Tibial nerve (tissue), 4 donors: ENCODE results near the gene NXPH1. TPM values are rescaled to one million over a fixed set of nuclear protein-coding genes. Genes with fewer than 3 reads are reported as not detected.

Experiments used
- DNase-seq, 2 donors: peaks; one replicate each; pipeline ENCODE4 v3.0.0-alpha.2; 2019; ENCODE audit warnings: low spot score in 2 of 2
- H3K27ac ChIP-seq, 4 donors: fragments of 200-600 bp; sonication (generic) in 3 of 4; one replicate each; pipeline ENCODE4 v1.5.1; 2017 to 2019; ENCODE audit warnings: mild to moderate bottlenecking in 1 of 4
- H3K27me3 ChIP-seq, 2 donors: fragments of 200-600 bp; sonication (generic) in 1 of 2; one replicate each; pipeline versions ENCODE4 v1.5.1 to v1.6.0; 2017 to 2019
- H3K36me3 ChIP-seq, 3 donors: fragments of 200-600 bp; sonication (generic); one replicate each; pipeline ENCODE4 v1.5.1; 2018 to 2019
- H3K4me1 ChIP-seq, 4 donors: fragments of 200-600 bp; sonication (generic) in 3 of 4; one replicate each; pipeline ENCODE4 v1.5.1; 2017 to 2019
- H3K4me3 ChIP-seq, 4 donors: fragments of 200-600 bp; sonication (generic) in 3 of 4; one replicate each; pipeline ENCODE4 v1.5.1; 2017 to 2019; ENCODE audit warnings: mild to moderate bottlenecking in 1 of 4, moderate library complexity in 1 of 4
- H3K9me3 ChIP-seq, 4 donors: fragments of 200-600 bp; sonication (generic) in 3 of 4; one replicate each; pipeline ENCODE4 v1.5.1; 2017 to 2019
- CTCF ChIP-seq, 5 experiments: fragments of 200-600 bp in 3 of 5; fragments of 450-650 bp in 2 of 5; sonication (generic) in 3 of 5; IDR thresholded peaks; one replicate each; pipeline ENCODE4 v1.5.1; 2016 to 2019; ENCODE audit warnings: antibody characterized with exemption in 5 of 5, mild to moderate bottlenecking in 3 of 5, moderate library complexity in 2 of 5
- EP300 ChIP-seq, 2 donors: sonication (generic); formaldehyde crosslinking; IDR thresholded peaks; one replicate each; pipeline ENCODE4 v1.6.1; 2017; ENCODE audit warnings: antibody characterized with exemption in 2 of 2, mild to moderate bottlenecking in 1 of 2
- POLR2A ChIP-seq, 2 donors: fragments of 450-650 bp; IDR thresholded peaks; one replicate each; pipeline ENCODE4 v1.6.1; 2017; ENCODE audit warnings: antibody characterized with exemption in 2 of 2, mild to moderate bottlenecking in 2 of 2, moderate library complexity in 2 of 2
- WGBS, 2 donors: methylation state at CpG; one replicate each; pipeline ENCODE4 v1.1.5; 2018; 5-methylcytosine and 5-hydroxymethylcytosine counted together
- total RNA-seq, 4 donors: library from RNA; depleted of rRNA; stranded (reverse); fragments of >200 nt; gene quantifications; one replicate each; pipeline ENCODE4 v1.1.0, GENCODE V29; 2016

The NXPH1 gene
- not detected for total RNA-seq

- Histone ChIP-seq H3K4me1 (peaks cover 0 to 39% (median 4%) of the 10 kb centered on the region in 4 donors), H3K27me3 (peaks cover 0 to 78% of the 10 kb centered on the region in 2 donors), H3K36me3 (no peaks in the 10 kb centered on the region), H3K27ac (no peak within 1 kb of the TSS), H3K4me3 (peak within 1 kb of the TSS in 1 of 4 donors; percentile 4), H3K9me3 (no peaks in the 10 kb centered on the region)
- no peak for TF ChIP-seq EP300 (IDR thresholded peaks at IDR 0.05)
- no peak for TF ChIP-seq POLR2A (IDR thresholded peaks at IDR 0.05)
- no peak for TF ChIP-seq CTCF (IDR thresholded peaks at IDR 0.05)
- DNase-seq, result no peak
- 1 to 3% methylated on average over 37 to 53 of the region's 71 CpGs for WGBS, 2 donors
These were observed at the start of gene NXPH1 for GRCh38 chr7:8433477-8434289. Gene NXPH1, plus strand, starts transcription at chr7:8433609.

GRCh38 chr7:8384901-8385300 is 48.5 kb upstream of the NXPH1 start:
- 70 to 84% methylated on average over 4 of the region's 4 CpGs for WGBS, 2 donors
- no peaks in the 10 kb centered on the region for H3K36me3 ChIP-seq
- H3K27me3 ChIP-seq, result no peaks in the 10 kb centered on the region
- H3K27ac ChIP-seq, result no peak overlapping the region
- TF ChIP-seq POLR2A (IDR thresholded peaks at IDR 0.05) (no peak), CTCF (IDR thresholded peaks at IDR 0.05) (no peak), EP300 (IDR thresholded peaks at IDR 0.05) (no peak)
- no peak overlapping the region for H3K4me3 ChIP-seq
- no peaks in the 10 kb centered on the region for H3K9me3 ChIP-seq
- DNase-seq, result no peak
- no peaks in the 10 kb centered on the region for H3K4me1 ChIP-seq

- Histone ChIP-seq H3K4me1 (no peaks in the 10 kb centered on the region), H3K36me3 (no peaks in the 10 kb centered on the region), H3K27me3 (no peaks in the 10 kb centered on the region), H3K9me3 (no peaks in the 10 kb centered on the region), H3K4me3 (no peak overlapping the region), H3K27ac (no peak overlapping the region)
- no peak for TF ChIP-seq EP300 (IDR thresholded peaks at IDR 0.05)
- no peak for TF ChIP-seq CTCF (IDR thresholded peaks at IDR 0.05)
- TF ChIP-seq POLR2A (IDR thresholded peaks at IDR 0.05), result no peak
- no peak for DNase-seq
- WGBS, 2 donors, result 68 to 80% methylated on average over 5 of the region's 5 CpGs
These were observed 46.4 kb upstream of the NXPH1 start for GRCh38 chr7:8386926-8387550.

GRCh38 chr7:8387551-8388256 is 45.7 kb upstream of the NXPH1 start:
- no peaks in the 10 kb centered on the region for H3K27me3 ChIP-seq
- WGBS, 2 donors, result 56 to 71% methylated on average over 7 of the region's 7 CpGs
- DNase-seq, result no peak

More at GRCh38 chr7:8387551-8388256, 45.7 kb upstream of the NXPH1 start:
- Histone ChIP-seq H3K4me1 (no peaks in the 10 kb centered on the region), H3K4me3 (no peak overlapping the region), H3K9me3 (no peaks in the 10 kb centered on the region), H3K36me3 (no peaks in the 10 kb centered on the region), H3K27ac (no peak overlapping the region)
- TF ChIP-seq POLR2A (IDR thresholded peaks at IDR 0.05) (no peak), CTCF (IDR thresholded peaks at IDR 0.05) (no peak), EP300 (IDR thresholded peaks at IDR 0.05) (no peak)
